Smooth muscle cell (in vitro differentiated cells): ENCODE results near the gene OR7D4. TPM values are rescaled to one million over a fixed set of nuclear protein-coding genes. Genes with fewer than 3 reads are reported as not detected.

Experiments
- DNase-seq: peaks from one replicate; lab custom pipeline; 2025; ENCODE audit not compliant: unreplicated experiment; lab: John Stamatoyannopoulos, UW
- H2AFZ ChIP-seq: fragments of 200-600 bp; sonication (generic); 2 replicates; pipeline ENCODE4 v1.6.0; 2016; ENCODE audit warnings: antibody characterized with exemption, low read depth, mild to moderate bottlenecking
- H3F3A ChIP-seq: fragments of 200-600 bp; sonication (generic); 2 replicates; pipeline ENCODE4 v1.6.0; 2017; ENCODE audit warnings: antibody characterized with exemption, low read depth
- H3K27ac ChIP-seq: fragments of 200-600 bp; sonication (generic); 2 replicates; pipeline ENCODE4 v1.5.1; 2016; ENCODE audit warnings: low read depth, mild to moderate bottlenecking
- H3K27me3 ChIP-seq: fragments of 200-600 bp; sonication (generic); 2 replicates; pipeline ENCODE4 v1.6.1; 2016; ENCODE audit warnings: low read depth, mild to moderate bottlenecking
- H3K36me3 ChIP-seq: fragments of 200-600 bp; sonication (generic); 2 replicates; pipeline ENCODE4 v1.5.1; 2016; ENCODE audit warnings: low read depth
- H3K4me1 ChIP-seq: fragments of 200-600 bp; sonication (generic); 2 replicates; pipeline ENCODE4 v1.5.1; 2016; ENCODE audit warnings: low read depth
- H3K4me2 ChIP-seq: fragments of 200-600 bp; sonication (generic); 2 replicates; pipeline ENCODE4 v1.6.0; 2016; ENCODE audit warnings: mild to moderate bottlenecking
- H3K4me3 ChIP-seq: fragments of 200-600 bp; sonication (generic); 2 replicates; pipeline ENCODE4 v1.5.1; 2016; ENCODE audit warnings: mild to moderate bottlenecking
- H3K79me2 ChIP-seq: fragments of 200-600 bp; sonication (generic); 2 replicates; pipeline ENCODE4 v1.6.0; 2016; ENCODE audit warnings: low read depth, mild to moderate bottlenecking
- H3K9ac ChIP-seq: fragments of 200-600 bp; sonication (generic); 2 replicates; pipeline ENCODE4 v1.6.0; 2016; ENCODE audit warnings: low read depth
- H3K9me3 ChIP-seq: fragments of 200-600 bp; sonication (generic); replicated peaks from 2 replicates; pipeline ENCODE4 v1.5.1; 2016; ENCODE audit warnings: low read depth
- H4K20me1 ChIP-seq: fragments of 200-600 bp; sonication (generic); 2 replicates; pipeline ENCODE4 v1.6.0; 2016; ENCODE audit warnings: low read depth
- CTCF ChIP-seq: fragments of 200-600 bp; sonication (generic); IDR thresholded peaks from 2 replicates; pipeline ENCODE4 v1.5.1; 2017; ENCODE audit warnings: borderline replicate concordance, mild to moderate bottlenecking, antibody characterized with exemption; ENCODE audit not compliant: insufficient read depth, poor library complexity, severe bottlenecking
- WGBS: methylation state at CpG from one replicate; pipeline ENCODE4 v1.1.7; 2016; ENCODE audit warnings: low lambda C conversion rate; 5-methylcytosine and 5-hydroxymethylcytosine counted together
- polyA plus RNA-seq: library from polyadenylated mRNA; unstranded; fragments of >200 nt; fragmentation: Nextera tagmentation; extraction: Ambion mirVana; gene quantifications from 2 replicates; pipeline ENCODE4 v1.2.1, GENCODE V29; 2016
- total RNA-seq: library from RNA; depleted of rRNA; stranded (reverse); fragments of >200 nt; gene quantifications from 2 replicates; pipeline ENCODE4 v1.2.3, GENCODE V29; 2014

OR7D4 gene
- total and polyA plus RNA-seq, 2 experiments from 2014 or later, result not detected

DNA sequence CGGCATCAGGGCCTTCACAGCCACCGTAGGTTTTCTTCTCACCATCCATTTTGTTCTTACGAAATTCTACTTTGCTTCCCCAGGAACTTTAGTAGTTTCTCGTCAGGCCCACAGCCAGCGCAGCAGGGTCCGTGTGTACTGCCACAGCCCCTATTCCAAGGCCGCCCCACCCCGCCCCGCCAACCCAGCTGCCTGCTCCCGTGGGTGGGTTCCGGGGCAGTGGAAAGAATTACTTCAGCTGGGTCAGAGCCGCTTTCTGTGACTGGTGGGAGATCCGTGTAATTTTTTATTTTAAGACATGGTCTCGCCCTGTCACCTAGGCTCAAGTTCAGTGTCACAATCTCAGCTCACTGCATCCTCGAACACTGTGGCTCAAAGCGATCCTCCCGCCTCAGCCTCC, 36.4 kb downstream of the OR7D4 start:
- Histone ChIP-seq H3K79me2 (no peaks in the 10 kb centered on the region), H3K27ac (no peak overlapping the region), H3K4me2 (no peak overlapping the region), H2AFZ (no peak overlapping the region), H3K36me3 (no peaks in the 10 kb centered on the region), H4K20me1 (no peaks in the 10 kb centered on the region), H3K9me3 (no peaks in the 10 kb centered on the region), H3K27me3 (no peaks in the 10 kb centered on the region), H3K4me3 (no peak overlapping the region), H3K9ac (no peak overlapping the region), H3F3A (no peaks in the 10 kb centered on the region), H3K4me1 (no peaks in the 10 kb centered on the region)
- 92% methylated on average over 17 of the region's 17 CpGs for WGBS
- TF ChIP-seq CTCF, result no peak
- DNase-seq, result no peak

DNA sequence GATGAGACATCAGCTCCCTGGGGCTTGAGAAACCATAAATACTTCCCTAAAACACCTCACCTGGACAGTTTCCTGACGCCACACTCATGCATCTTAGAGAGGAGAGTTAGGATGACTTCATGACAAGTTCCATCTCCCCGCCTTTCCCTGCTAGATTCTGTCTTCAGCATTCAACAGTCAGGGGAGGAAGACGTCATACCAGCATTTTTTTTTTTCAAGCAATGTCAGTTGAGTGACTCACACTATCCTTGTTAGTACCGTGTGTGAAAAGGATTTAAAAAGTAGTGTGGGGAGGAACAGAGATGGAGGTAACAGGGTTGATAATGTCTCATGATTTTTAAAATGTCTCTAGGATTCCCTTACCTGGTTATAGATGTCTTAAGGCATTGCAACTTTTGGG, 40.5 kb downstream of the OR7D4 start, which contains the start of gene OR7D2:
OR7D2 (plus strand) TSS at position 79 of the 400 bp plus-strand sequence. CDS start 6,803 bp downstream, outside the sequence.
- Histone ChIP-seq H3K79me2 (no peaks in the 10 kb centered on the region), H3K9ac (no peak within 1 kb of the TSS), H3K27ac (no peak within 1 kb of the TSS), H3K4me2 (no peak within 1 kb of the TSS), H3K27me3 (no peaks in the 10 kb centered on the region), H3K4me3 (no peak within 1 kb of the TSS), H3F3A (no peaks in the 10 kb centered on the region), H4K20me1 (no peaks in the 10 kb centered on the region), H3K9me3 (no peaks in the 10 kb centered on the region), H2AFZ (no peak within 1 kb of the TSS), H3K4me1 (no peaks in the 10 kb centered on the region), H3K36me3 (no peaks in the 10 kb centered on the region)
- DNase-seq, result no peak
- no peak for TF ChIP-seq CTCF
- WGBS, result 64% methylated on average over 4 of the region's 4 CpGs

DNA sequence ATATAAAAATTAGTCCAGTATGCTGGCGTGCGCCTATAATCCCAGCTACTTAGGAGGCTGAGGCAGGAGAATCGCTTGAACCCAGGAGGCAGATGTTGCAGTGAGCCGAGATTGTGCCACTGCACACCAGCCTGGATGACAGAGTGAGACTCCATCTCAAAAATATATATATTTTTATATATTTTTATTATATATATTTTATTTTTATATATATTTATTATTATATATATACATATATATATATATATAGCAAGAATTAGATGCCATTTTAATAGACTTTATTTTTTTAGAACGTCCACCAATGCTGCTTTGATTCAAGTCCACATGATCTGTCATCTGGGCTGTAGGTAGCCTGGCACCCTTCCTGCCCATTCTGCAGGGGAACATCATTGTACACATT, 44.1 kb downstream of the OR7D4 start:
- no peaks in the 10 kb centered on the region for H3K9me3 ChIP-seq
- H3K9ac ChIP-seq, result no peak overlapping the region
- no peaks in the 10 kb centered on the region for H3F3A ChIP-seq
- H4K20me1 ChIP-seq, result no peaks in the 10 kb centered on the region
- no peak for DNase-seq
- no peak overlapping the region for H2AFZ ChIP-seq
- 95% methylated on average over 5 of the region's 5 CpGs for WGBS
- TF ChIP-seq CTCF, result no peak
- no peaks in the 10 kb centered on the region for H3K27me3 ChIP-seq
- H3K4me2 ChIP-seq, result no peak overlapping the region
- no peak overlapping the region for H3K27ac ChIP-seq
- no peaks in the 10 kb centered on the region for H3K36me3 ChIP-seq
- no peaks in the 10 kb centered on the region for H3K4me1 ChIP-seq
- H3K79me2 ChIP-seq, result no peaks in the 10 kb centered on the region
- H3K4me3 ChIP-seq, result no peak overlapping the region

GRCh38 chr19:9171393-9171991, 47.9 kb downstream of the OR7D4 start:
- no peak overlapping the region for H3K27ac ChIP-seq
- H3K27me3 ChIP-seq, result no peaks in the 10 kb centered on the region
- DNase-seq, result no peak
- no peaks in the 10 kb centered on the region for H3K9me3 ChIP-seq
- H3K9ac ChIP-seq, result no peak overlapping the region
- H4K20me1 ChIP-seq, result no peaks in the 10 kb centered on the region
- H3K79me2 ChIP-seq, result no peaks in the 10 kb centered on the region
- no peaks in the 10 kb centered on the region for H3K4me1 ChIP-seq
- no peak overlapping the region for H2AFZ ChIP-seq
- no peak for TF ChIP-seq CTCF
- H3K4me2 ChIP-seq, result no peak overlapping the region
- WGBS, result 93% methylated on average over 6 of the region's 6 CpGs
- no peaks in the 10 kb centered on the region for H3K36me3 ChIP-seq
- no peaks in the 10 kb centered on the region for H3F3A ChIP-seq
- H3K4me3 ChIP-seq, result no peak overlapping the region
